OCI-LY7 (cell line): ENCODE results near the gene BST1. TPM values are rescaled to one million over a fixed set of nuclear protein-coding genes. Genes with fewer than 3 reads are reported as not detected.

Source experiments
- BruUV-seq: library from RNA; stranded (reverse); fragments of 400-500 nt; replicated peaks from 2 replicates; lab custom pipeline; 2021; lab: Mats Ljungman, UMichigan
- CTCF ChIA-PET: fragments of 300-600 bp; sonication (Branson Sonifier 250); formaldehyde crosslinking; loops from one replicate; lab custom pipeline; 2022; ENCODE audit warnings: antibody characterized with exemption; ENCODE audit not compliant: unreplicated experiment; lab: Charles Lee
- POLR2A ChIA-PET: fragments of 300-600 bp; sonication (Branson Sonifier 250); formaldehyde crosslinking; loops from one replicate; lab custom pipeline; 2022; ENCODE audit warnings: antibody characterized with exemption; lab: Charles Lee
- DNase-seq: peaks from one replicate; pipeline ENCODE4 v3.0.0-alpha.2; 2015; ENCODE audit warnings: low spot score
- H2AFZ ChIP-seq: fragments of 200-600 bp; sonication (generic), shearing (Covaris generic); 2 replicates; pipeline ENCODE4 v1.6.1; 2014; ENCODE audit warnings: mild to moderate bottlenecking, antibody characterized with exemption, low read length, moderate library complexity
- H3K27ac ChIP-seq: fragments of 200-600 bp; sonication (generic); 2 replicates; pipeline ENCODE4 v1.5.1; 2014; ENCODE audit warnings: mixed run types, low read depth, mild to moderate bottlenecking, moderate library complexity, low read length, inconsistent platforms; ENCODE audit not compliant: poor library complexity, severe bottlenecking
- H3K36me3 ChIP-seq: fragments of 200-600 bp; sonication (generic); 2 replicates; pipeline ENCODE4 v1.6.1; 2014; ENCODE audit warnings: mild to moderate bottlenecking, antibody characterized with exemption, low read length, moderate library complexity, mixed read lengths; ENCODE audit not compliant: insufficient read depth
- H3K4me1 ChIP-seq: fragments of 200-600 bp; sonication (generic); 2 replicates; pipeline ENCODE4 v1.5.1; 2014; ENCODE audit warnings: mild to moderate bottlenecking, low read length; ENCODE audit not compliant: insufficient read depth, poor library complexity, severe bottlenecking
- H3K4me2 ChIP-seq: fragments of 200-600 bp; sonication (generic); 2 replicates; pipeline ENCODE4 v1.6.1; 2014; ENCODE audit warnings: mild to moderate bottlenecking, low read length
- H3K4me3 ChIP-seq: fragments of 200-600 bp; sonication (generic); 2 replicates; pipeline ENCODE4 v1.5.1; 2014; ENCODE audit warnings: mild to moderate bottlenecking, low read depth, low read length; ENCODE audit not compliant: poor library complexity, severe bottlenecking
- H3K79me2 ChIP-seq: fragments of 200-600 bp; sonication (generic); 2 replicates; pipeline ENCODE4 v1.6.1; 2016; ENCODE audit warnings: low read depth, mild to moderate bottlenecking, low read length, moderate library complexity, mixed read lengths; ENCODE audit not compliant: insufficient read depth
- H3K9me2 ChIP-seq: fragments of 200-600 bp; sonication (generic); 2 replicates; pipeline ENCODE4 v1.6.1; 2016; ENCODE audit warnings: mild to moderate bottlenecking, low read length, mixed read lengths; ENCODE audit not compliant: insufficient read depth
- H3K9me3 ChIP-seq: fragments of 200-600 bp; sonication (generic); 2 replicates; pipeline ENCODE4 v1.6.1; 2014; ENCODE audit warnings: mild to moderate bottlenecking, mixed run types, low read length, mixed read lengths
- H4K20me1 ChIP-seq: fragments of 200-600 bp; sonication (generic); 2 replicates; pipeline ENCODE4 v1.6.1; 2014; ENCODE audit warnings: mild to moderate bottlenecking, antibody characterized with exemption, low read length, moderate library complexity, mixed read lengths; ENCODE audit not compliant: insufficient read depth
- CTCF ChIP-seq: fragments of 200-600 bp; sonication (generic); conservative IDR thresholded peaks from 2 replicates; pipeline ENCODE4 v1.5.1; 2014; ENCODE audit warnings: mild to moderate bottlenecking, antibody characterized with exemption, low read length, moderate library complexity, mixed read lengths
- EZH2phosphoT487 ChIP-seq: fragments of 200-600 bp; sonication (generic); IDR thresholded peaks from 2 replicates; pipeline ENCODE4 v1.6.1; 2018; ENCODE audit warnings: low read depth, borderline replicate concordance, mild to moderate bottlenecking, mixed run types, antibody characterized with exemption, low read length, moderate library complexity, mixed read lengths
- intact Hi-C: fragments of 100-400 bp; cut with micrococcal nuclease; formaldehyde crosslinking; loops from one replicate; pipeline ENCODE4 v1.10.0; 2022; ENCODE audit not compliant: unreplicated experiment
- total RNA-seq, 2 experiments: library from RNA; depleted of rRNA in 1 of 2; stranded (reverse); fragments of >200 nt in 1 of 2; shearing (Covaris generic) in 1 of 2; gene quantifications; 2 replicates each; pipeline ENCODE4 v1.2.3, GENCODE V29; 2014 to 2022

BST1 gene
- total RNA-seq, 2 experiments from 2014 or later, result 0.21 to 0.50 TPM

- Histone ChIP-seq H3K9me2 (no peaks in the 10 kb centered on the region), H3K4me1 (no peaks in the 10 kb centered on the region), H4K20me1 (no peaks in the 10 kb centered on the region), H3K9me3 (no peaks in the 10 kb centered on the region), H3K4me2 (no peak overlapping the region), H3K79me2 (no peaks in the 10 kb centered on the region), H2AFZ (no peak overlapping the region), H3K4me3 (no peak overlapping the region), H3K27ac (no peak overlapping the region), H3K36me3 (peaks cover 26% of the 10 kb centered on the region)
- POLR2A ChIA-PET, result interaction anchor here (0.6 to 1.0 kb wide), 2 partner anchors 9 to 633 kb away, joined by 3 read pairs; partner anchors contain the start of gene FAM200B
- CTCF ChIA-PET, result no interaction called here
- intact Hi-C loops, result no loop called here
- no peak for DNase-seq
- TF ChIP-seq CTCF (no peak), EZH2phosphoT487 (no peak)
- BruUV-seq, result no TSS peak
Observed at GRCh38 chr4:15691346-15692135, 11.3 kb upstream of the BST1 start.

- POLR2A ChIA-PET, result interaction anchor here (0.8 kb wide), 1 partner anchor 315 kb away, joined by 3 read pairs; no protein-coding TSS in a partner anchor
- Histone ChIP-seq H4K20me1 (no peaks in the 10 kb centered on the region), H3K9me2 (no peaks in the 10 kb centered on the region), H2AFZ (no peak overlapping the region), H3K79me2 (no peaks in the 10 kb centered on the region), H3K27ac (no peak overlapping the region), H3K4me1 (no peaks in the 10 kb centered on the region), H3K9me3 (no peaks in the 10 kb centered on the region), H3K4me3 (no peak overlapping the region), H3K36me3 (peaks cover 16% of the 10 kb centered on the region), H3K4me2 (no peak overlapping the region)
- BruUV-seq, result no TSS peak
- TF ChIP-seq CTCF (no peak), EZH2phosphoT487 (no peak)
- intact Hi-C loops, result no loop called here
- CTCF ChIA-PET, result no interaction called here
- DNase-seq, result no peak
Observed at GRCh38 chr4:15692602-15693001, 10.3 kb upstream of the BST1 start.

- H3K4me2 ChIP-seq, result no peak overlapping the region
- no peak for DNase-seq
- CTCF ChIA-PET, result no interaction called here
- no peak overlapping the region for H2AFZ ChIP-seq
- intact Hi-C loops, result no loop called here
- no peak overlapping the region for H3K27ac ChIP-seq
- TF ChIP-seq EZH2phosphoT487 (no peak), CTCF (no peak)
- H3K9me3 ChIP-seq, result peaks cover 8% of the 10 kb centered on the region; the same call in 1 of the 2 replicates
- no peaks in the 10 kb centered on the region for H4K20me1 ChIP-seq
- no peaks in the 10 kb centered on the region for H3K79me2 ChIP-seq
- H3K9me2 ChIP-seq, result no peaks in the 10 kb centered on the region
- no TSS peak for BruUV-seq
- H3K4me1 ChIP-seq, result no peaks in the 10 kb centered on the region
- H3K36me3 ChIP-seq, result peaks cover 6% of the 10 kb centered on the region; the same call in 1 of the 2 replicates
- H3K4me3 ChIP-seq, result no peak overlapping the region
- POLR2A ChIA-PET, result interaction anchor here (0.8 to 2.4 kb wide), 4 partner anchors 10 to 23 kb away, joined by 3 to 9 read pairs (median 4); partner anchors contain the start of gene FAM200B
Observed at GRCh38 chr4:15694431-15694830, 8.4 kb upstream of the BST1 start.
